KMS-11 (cell line): ENCODE results near the gene PCDHGB6.

Source experiments
- H2AFZ ChIP-seq: fragments of 200-600 bp; sonication (generic); 2 replicates; pipeline ENCODE4 v1.6.1; 2016; ENCODE audit warnings: antibody characterized with exemption, mixed run types, low read depth
- H3K27ac ChIP-seq: fragments of 200-600 bp; sonication (generic); 2 replicates; pipeline ENCODE4 v1.6.1; 2016; ENCODE audit warnings: mild to moderate bottlenecking, mixed run types
- H3K27me3 ChIP-seq: fragments of 200-600 bp; sonication (generic); 2 replicates; pipeline ENCODE4 v1.6.1; 2017; ENCODE audit warnings: mild to moderate bottlenecking, low read depth, mixed run types, moderate library complexity; ENCODE audit not compliant: insufficient read depth
- H3K36me3 ChIP-seq: fragments of 200-600 bp; sonication (generic); 2 replicates; pipeline ENCODE4 v1.6.1; 2017; ENCODE audit warnings: mild to moderate bottlenecking, mixed run types; ENCODE audit not compliant: insufficient read depth
- H3K4me1 ChIP-seq: fragments of 200-600 bp; sonication (generic); 2 replicates; pipeline ENCODE4 v1.6.1; 2016; ENCODE audit warnings: mild to moderate bottlenecking, low read depth, mixed run types; ENCODE audit not compliant: poor library complexity, severe bottlenecking
- H3K4me2 ChIP-seq: fragments of 200-600 bp; sonication (generic); 2 replicates; pipeline ENCODE4 v1.7.0; 2016; ENCODE audit warnings: mild to moderate bottlenecking, mixed run types
- H3K4me3 ChIP-seq: fragments of 200-600 bp; sonication (generic); IDR thresholded peaks from 2 replicates; pipeline ENCODE4 v1.6.1; 2017; ENCODE audit warnings: low read depth, low read length, mixed read lengths; ENCODE audit not compliant: insufficient read depth
- H3K79me2 ChIP-seq: fragments of 200-600 bp; sonication (generic); 2 replicates; pipeline ENCODE4 v1.6.1; 2016; ENCODE audit warnings: low read depth, mixed run types; ENCODE audit not compliant: insufficient read depth
- H3K9ac ChIP-seq: fragments of 200-600 bp; sonication (generic); 2 replicates; pipeline ENCODE4 v1.6.1; 2016; ENCODE audit warnings: mild to moderate bottlenecking, mixed run types
- H4K20me1 ChIP-seq: fragments of 200-600 bp; sonication (generic); 2 replicates; pipeline ENCODE4 v1.6.1; 2016; ENCODE audit warnings: mild to moderate bottlenecking, mixed run types; ENCODE audit not compliant: insufficient read depth
- TF ChIP-seq, protein P1 (sequence below): fragments of 200-600 bp; sonication (generic); conservative IDR thresholded peaks from 2 replicates; pipeline ENCODE4 v1.6.1; 2017; ENCODE audit warnings: low read depth, mild to moderate bottlenecking, antibody characterized with exemption, low read length, moderate library complexity, mixed read lengths

PCDHGB6 gene

DNA sequence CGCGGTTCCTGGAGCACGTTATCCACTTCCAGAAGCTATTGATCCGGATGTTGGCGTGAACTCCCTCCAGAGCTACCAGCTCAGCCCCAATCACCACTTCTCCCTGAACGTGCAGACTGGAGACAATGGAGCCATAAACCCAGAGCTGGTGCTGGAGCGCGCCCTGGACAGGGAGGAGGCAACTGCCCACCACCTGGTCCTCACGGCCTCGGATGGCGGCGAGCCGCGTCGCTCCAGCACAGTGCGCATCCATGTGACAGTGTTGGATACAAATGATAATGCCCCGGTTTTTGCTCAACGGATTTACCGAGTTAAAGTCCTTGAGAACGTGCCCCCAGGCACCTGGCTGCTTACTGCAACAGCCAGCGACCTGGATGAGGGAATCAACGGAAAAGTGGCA lies 4.4 kb upstream of the PCDHGB6 start:
- H2AFZ ChIP-seq = no peak overlapping the region
- no peak overlapping the region for H3K27ac ChIP-seq
- no peak overlapping the region for H3K4me2 ChIP-seq
- no peaks in the 10 kb centered on the region for H3K27me3 ChIP-seq
- H3K36me3 ChIP-seq = no peaks in the 10 kb centered on the region
- H3K79me2 ChIP-seq = no peaks in the 10 kb centered on the region
- H4K20me1 ChIP-seq = no peaks in the 10 kb centered on the region
- no peak overlapping the region for H3K9ac ChIP-seq
- H3K4me1 ChIP-seq = no peaks in the 10 kb centered on the region
- TF ChIP-seq, protein P1, sequence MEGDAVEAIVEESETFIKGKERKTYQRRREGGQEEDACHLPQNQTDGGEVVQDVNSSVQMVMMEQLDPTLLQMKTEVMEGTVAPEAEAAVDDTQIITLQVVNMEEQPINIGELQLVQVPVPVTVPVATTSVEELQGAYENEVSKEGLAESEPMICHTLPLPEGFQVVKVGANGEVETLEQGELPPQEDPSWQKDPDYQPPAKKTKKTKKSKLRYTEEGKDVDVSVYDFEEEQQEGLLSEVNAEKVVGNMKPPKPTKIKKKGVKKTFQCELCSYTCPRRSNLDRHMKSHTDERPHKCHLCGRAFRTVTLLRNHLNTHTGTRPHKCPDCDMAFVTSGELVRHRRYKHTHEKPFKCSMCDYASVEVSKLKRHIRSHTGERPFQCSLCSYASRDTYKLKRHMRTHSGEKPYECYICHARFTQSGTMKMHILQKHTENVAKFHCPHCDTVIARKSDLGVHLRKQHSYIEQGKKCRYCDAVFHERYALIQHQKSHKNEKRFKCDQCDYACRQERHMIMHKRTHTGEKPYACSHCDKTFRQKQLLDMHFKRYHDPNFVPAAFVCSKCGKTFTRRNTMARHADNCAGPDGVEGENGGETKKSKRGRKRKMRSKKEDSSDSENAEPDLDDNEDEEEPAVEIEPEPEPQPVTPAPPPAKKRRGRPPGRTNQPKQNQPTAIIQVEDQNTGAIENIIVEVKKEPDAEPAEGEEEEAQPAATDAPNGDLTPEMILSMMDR = no peak
- no peak overlapping the region for H3K4me3 ChIP-seq

DNA sequence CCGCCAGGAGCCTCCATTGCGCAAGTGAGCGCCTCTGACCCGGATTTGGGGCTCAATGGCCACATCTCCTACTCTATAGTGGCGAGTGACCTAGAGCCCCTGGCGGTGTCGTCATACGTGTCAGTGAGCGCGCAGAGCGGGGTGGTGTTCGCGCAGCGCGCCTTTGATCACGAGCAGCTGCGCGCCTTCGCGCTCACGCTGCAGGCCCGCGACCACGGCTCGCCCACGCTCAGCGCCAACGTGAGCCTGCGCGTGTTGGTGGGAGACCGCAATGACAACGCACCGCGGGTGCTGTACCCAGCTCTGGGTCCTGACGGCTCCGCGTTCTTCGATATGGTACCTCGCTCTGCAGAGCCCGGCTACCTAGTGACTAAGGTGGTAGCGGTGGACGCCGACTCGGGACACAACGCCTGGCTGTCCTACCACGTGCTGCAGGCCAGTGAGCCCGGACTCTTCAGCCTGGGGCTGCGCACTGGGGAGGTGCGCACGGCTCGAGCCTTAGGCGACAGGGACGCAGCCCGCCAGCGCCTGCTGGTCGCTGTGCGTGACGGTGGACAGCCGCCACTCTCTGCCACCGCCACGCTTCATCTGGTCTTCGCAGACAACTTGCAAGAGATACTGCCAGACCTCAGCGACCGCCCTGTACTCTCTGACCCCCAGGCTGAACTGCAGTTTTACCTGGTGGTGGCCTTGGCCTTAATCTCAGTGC lies 1.9 kb downstream of the PCDHGB6 start:
- no peaks in the 10 kb centered on the region for H3K36me3 ChIP-seq
- H4K20me1 ChIP-seq = no peaks in the 10 kb centered on the region
- no peak overlapping the region for H3K4me2 ChIP-seq
- H3K4me1 ChIP-seq = no peaks in the 10 kb centered on the region
- H3K27me3 ChIP-seq = no peaks in the 10 kb centered on the region
- no peak overlapping the region for H3K27ac ChIP-seq
- TF ChIP-seq, protein P1 = no peak
- no peak overlapping the region for H3K4me3 ChIP-seq
- no peak overlapping the region for H2AFZ ChIP-seq
- H3K9ac ChIP-seq = no peak overlapping the region
- no peaks in the 10 kb centered on the region for H3K79me2 ChIP-seq

DNA sequence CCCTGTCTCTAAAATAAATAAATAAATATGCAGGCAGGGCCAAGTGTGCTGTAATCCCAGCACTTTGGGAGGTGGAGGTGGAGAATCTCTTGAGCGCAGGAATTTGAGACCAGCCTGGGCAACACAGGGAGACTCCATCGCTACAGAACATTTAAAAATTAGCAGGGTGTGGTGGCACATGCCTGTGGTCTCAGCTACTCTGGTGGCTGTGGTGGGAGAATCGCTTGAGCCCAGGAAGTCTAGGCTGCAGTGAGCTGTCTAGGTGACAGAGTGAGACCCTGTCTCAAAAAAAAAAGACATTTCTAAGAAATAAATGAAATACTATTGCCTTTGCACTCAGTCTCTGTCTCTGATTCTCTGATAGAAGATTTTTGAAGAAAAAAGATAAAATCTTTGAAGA lies 3.8 kb downstream of the PCDHGB6 start:
- H4K20me1 ChIP-seq = no peaks in the 10 kb centered on the region
- H3K4me1 ChIP-seq = no peaks in the 10 kb centered on the region
- no peak overlapping the region for H3K4me3 ChIP-seq
- no peak overlapping the region for H3K9ac ChIP-seq
- H3K4me2 ChIP-seq = no peak overlapping the region
- H3K36me3 ChIP-seq = no peaks in the 10 kb centered on the region
- TF ChIP-seq, protein P1 = no peak
- H3K27ac ChIP-seq = no peak overlapping the region
- no peak overlapping the region for H2AFZ ChIP-seq
- no peaks in the 10 kb centered on the region for H3K79me2 ChIP-seq
- H3K27me3 ChIP-seq = no peaks in the 10 kb centered on the region

DNA sequence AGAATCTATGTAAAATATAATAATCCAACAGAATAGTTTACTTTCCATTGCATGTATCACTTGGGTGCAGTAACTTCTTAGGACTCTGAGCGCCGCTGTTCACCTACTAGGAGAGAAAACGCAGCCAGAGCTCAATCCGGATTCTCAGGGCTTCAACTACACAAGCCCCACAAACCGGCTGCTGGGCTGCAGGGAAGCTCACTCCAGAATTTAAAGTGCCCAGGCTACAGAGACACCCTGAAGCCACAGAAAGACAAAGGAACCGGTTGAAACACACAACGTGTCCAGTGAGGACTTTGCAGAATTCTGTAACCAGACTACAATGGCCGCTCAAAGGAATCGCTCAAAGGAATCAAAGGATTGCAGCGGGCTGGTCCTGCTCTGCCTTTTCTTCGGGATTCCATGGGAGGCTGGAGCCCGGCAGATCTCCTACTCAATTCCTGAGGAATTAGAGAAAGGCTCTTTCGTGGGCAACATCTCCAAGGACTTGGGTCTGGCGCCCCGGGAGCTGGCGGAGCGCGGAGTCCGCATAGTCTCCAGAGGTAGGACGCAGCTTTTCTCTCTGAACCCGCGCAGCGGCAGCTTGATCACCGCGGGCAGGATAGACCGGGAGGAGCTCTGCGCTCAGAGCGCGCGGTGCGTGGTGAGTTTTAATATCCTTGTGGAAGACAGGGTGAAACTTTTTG lies 5.2 kb downstream of the PCDHGB6 start, which contains the start of gene PCDHGA10:
PCDHGA10 (plus strand) TSS at position 134 of the 686 bp plus-strand sequence; CDS start at position 323, 189 bp downstream.
- Histone ChIP-seq H3K27me3 (no peaks in the 10 kb centered on the region), H3K27ac (no peak within 1 kb of the TSS), H3K79me2 (no peaks in the 10 kb centered on the region), H3K4me3 (no peak within 1 kb of the TSS), H2AFZ (no peak within 1 kb of the TSS), H3K4me1 (no peaks in the 10 kb centered on the region), H3K9ac (no peak within 1 kb of the TSS), H4K20me1 (no peaks in the 10 kb centered on the region), H3K4me2 (no peak within 1 kb of the TSS), H3K36me3 (no peaks in the 10 kb centered on the region)
- TF ChIP-seq, protein P1 = no peak
